GM10248 (cell line): Measurements from ENCODE around the gene TTC34.

Experiments
- CTCF ChIA-PET: fragments of 300-600 bp; sonication (Branson Sonifier 250); formaldehyde crosslinking; extraction: SDS; loops from one replicate; lab custom pipeline; 2021; ENCODE audit warnings: antibody characterized with exemption; lab: Yijun Ruan, JAX
- POLR2A ChIA-PET: fragments of 350-650 bp; sonication (Branson Sonifier 250); formaldehyde crosslinking; extraction: SDS; loops from one replicate; lab custom pipeline; 2020; ENCODE audit warnings: antibody characterized with exemption; lab: Yijun Ruan, JAX
- DNase-seq: peaks from one replicate; pipeline ENCODE4 v3.0.0; 2012; ENCODE audit errors: extremely low spot score
- CTCF ChIP-seq: IDR thresholded peaks from 2 replicates; pipeline ENCODE4 v1.5.1; 2012; ENCODE audit warnings: mild to moderate bottlenecking, low read depth; ENCODE audit errors: extremely low read depth, missing control alignments, control extremely low read depth

Gene TTC34

GRCh38 chr1:2817784-2818564 is 16.5 kb upstream of the TTC34 start:
- ChIA-PET CTCF (no interaction called here), POLR2A (no interaction called here)
- no peak for TF ChIP-seq CTCF
- DNase-seq: no peak

- CTCF ChIA-PET: no interaction called here
- no peak for TF ChIP-seq CTCF
- no peak for DNase-seq
- POLR2A ChIA-PET: no interaction called here
These were observed 15.3 kb upstream of the TTC34 start for GRCh38 chr1:2816786-2817185.

GRCh38 chr1:2815551-2815950 is 14.1 kb upstream of the TTC34 start:
- DNase-seq: no peak
- POLR2A ChIA-PET: no interaction called here
- CTCF ChIA-PET: interaction anchor here (1.3 kb wide), 1 partner anchor 28 kb away, joined by 3 read pairs; no protein-coding TSS in a partner anchor
- no peak for TF ChIP-seq CTCF

- no peak for TF ChIP-seq CTCF
- ChIA-PET POLR2A (no interaction called here), CTCF (no interaction called here)
- DNase-seq: no peak
These were observed 13.1 kb upstream of the TTC34 start for GRCh38 chr1:2814511-2815075.

- no peak for TF ChIP-seq CTCF
- CTCF ChIA-PET: no interaction called here
- POLR2A ChIA-PET: no interaction called here
- DNase-seq: no peak
These were observed 11.6 kb upstream of the TTC34 start for GRCh38 chr1:2812939-2813653.

- ChIA-PET CTCF (no interaction called here), POLR2A (no interaction called here)
- no peak for DNase-seq
- no peak for TF ChIP-seq CTCF
These were observed 10.6 kb upstream of the TTC34 start for GRCh38 chr1:2812136-2812535.
